Endodermal cell (in vitro differentiated cells): ENCODE data around the gene CSF1. TPM values are rescaled to one million over a fixed set of nuclear protein-coding genes. Genes with fewer than 3 reads are reported as not detected.

Experiments
- DNase-seq: peaks from one replicate; pipeline ENCODE4 v3.0.0-alpha.2; 2017
- H3K27ac ChIP-seq: 2 replicates; pipeline ENCODE4 v1.5.1; 2013; ENCODE audit warnings: mild to moderate bottlenecking, low read depth, low read length, moderate library complexity
- H3K27me3 ChIP-seq: 2 replicates; pipeline ENCODE4 v1.6.1; 2013; ENCODE audit warnings: mild to moderate bottlenecking, low read length, moderate library complexity; ENCODE audit not compliant: insufficient read depth, control insufficient read depth, poor library complexity, severe bottlenecking
- H3K36me3 ChIP-seq: 2 replicates; pipeline ENCODE4 v1.7.0; 2013; ENCODE audit warnings: mild to moderate bottlenecking, low read length, moderate library complexity; ENCODE audit not compliant: control insufficient read depth, insufficient read depth
- H3K4me1 ChIP-seq: one replicate; pipeline ENCODE4 v1.7.0; 2013; ENCODE audit warnings: low read length; ENCODE audit not compliant: control insufficient read depth, insufficient read depth
- H3K4me3 ChIP-seq: 2 replicates; pipeline ENCODE4 v1.5.1; 2013; ENCODE audit warnings: mild to moderate bottlenecking, low read length, moderate library complexity
- H3K9ac ChIP-seq: 2 replicates; pipeline ENCODE4 v1.6.1; 2013; ENCODE audit warnings: mild to moderate bottlenecking, low read length, moderate library complexity; ENCODE audit not compliant: poor library complexity, severe bottlenecking; ENCODE audit errors: extremely low read depth
- H3K9me3 ChIP-seq: 2 replicates; pipeline ENCODE4 v1.6.1; 2013; ENCODE audit warnings: mild to moderate bottlenecking, low read length, moderate library complexity; ENCODE audit not compliant: control insufficient read depth
- H3K27ac Mint-ChIP-seq: 2 replicates; pipeline ENCODE4 v1.8.0; 2020; ENCODE audit warnings: mixed read lengths
- H3K27me3 Mint-ChIP-seq: 2 replicates; pipeline ENCODE4 v1.8.0; 2021; ENCODE audit warnings: mild to moderate bottlenecking, mixed read lengths; ENCODE audit not compliant: insufficient read depth
- H3K36me3 Mint-ChIP-seq: 2 replicates; pipeline ENCODE4 v1.8.0; 2020; ENCODE audit warnings: low read depth, mixed read lengths
- H3K4me1 Mint-ChIP-seq: 2 replicates; pipeline ENCODE4 v1.8.0; 2020; ENCODE audit warnings: mixed read lengths
- H3K4me3 Mint-ChIP-seq: 2 replicates; pipeline ENCODE4 v1.8.0; 2020; ENCODE audit warnings: mild to moderate bottlenecking, moderate library complexity, mixed read lengths
- H3K9me3 Mint-ChIP-seq: 2 replicates; pipeline ENCODE4 v1.8.0; 2020; ENCODE audit warnings: mild to moderate bottlenecking, mixed read lengths
- WGBS, 2 experiments: methylation state at CpG; one replicate each; pipeline versions ENCODE4 v1.1.5 to v1.1.7; 2013; ENCODE audit warnings: missing lambda C conversion rate in 2 of 2, mixed read lengths in 1 of 2; ENCODE audit not compliant: insufficient coverage in 1 of 2, insufficient read length in 1 of 2; 5-methylcytosine and 5-hydroxymethylcytosine counted together
- total RNA-seq, 2 donors: library from RNA; stranded (reverse); fragmentation: NEBNext Ultra II Directional in 1 of 2; extraction: Animal tissue kit (Norgen Biotek cat#: 25700) in 1 of 2; gene quantifications; 2 replicates in 1 of 2; 3 replicates in 1 of 2; pipeline ENCODE4 v1.2.1, GENCODE V29; 2021
- TF ChIP-seq, protein P1 (sequence below): fragments of 200-600 bp; sonication (generic); conservative IDR thresholded peaks from 2 replicates; pipeline ENCODE4 v1.5.0; 2021; ENCODE audit warnings: antibody characterized with exemption, mild to moderate bottlenecking

Gene CSF1
- total RNA-seq, 2 donors from 2014 or later = 1.0 to 2.1 TPM

GRCh38 chr1:109924316-109924715 lies 13.7 kb downstream of the CSF1 start:
- peaks cover 2% of the 10 kb centered on the region for H3K4me1 Mint-ChIP-seq
- Histone ChIP-seq H3K4me3 (no peak overlapping the region), H3K36me3 (no peaks in the 10 kb centered on the region), H3K9me3 (no peaks in the 10 kb centered on the region), H3K27ac (no peak overlapping the region), H3K4me1 (no peaks in the 10 kb centered on the region), H3K27me3 (no peaks in the 10 kb centered on the region), H3K9ac (no peak overlapping the region)
- TF ChIP-seq, protein P1, sequence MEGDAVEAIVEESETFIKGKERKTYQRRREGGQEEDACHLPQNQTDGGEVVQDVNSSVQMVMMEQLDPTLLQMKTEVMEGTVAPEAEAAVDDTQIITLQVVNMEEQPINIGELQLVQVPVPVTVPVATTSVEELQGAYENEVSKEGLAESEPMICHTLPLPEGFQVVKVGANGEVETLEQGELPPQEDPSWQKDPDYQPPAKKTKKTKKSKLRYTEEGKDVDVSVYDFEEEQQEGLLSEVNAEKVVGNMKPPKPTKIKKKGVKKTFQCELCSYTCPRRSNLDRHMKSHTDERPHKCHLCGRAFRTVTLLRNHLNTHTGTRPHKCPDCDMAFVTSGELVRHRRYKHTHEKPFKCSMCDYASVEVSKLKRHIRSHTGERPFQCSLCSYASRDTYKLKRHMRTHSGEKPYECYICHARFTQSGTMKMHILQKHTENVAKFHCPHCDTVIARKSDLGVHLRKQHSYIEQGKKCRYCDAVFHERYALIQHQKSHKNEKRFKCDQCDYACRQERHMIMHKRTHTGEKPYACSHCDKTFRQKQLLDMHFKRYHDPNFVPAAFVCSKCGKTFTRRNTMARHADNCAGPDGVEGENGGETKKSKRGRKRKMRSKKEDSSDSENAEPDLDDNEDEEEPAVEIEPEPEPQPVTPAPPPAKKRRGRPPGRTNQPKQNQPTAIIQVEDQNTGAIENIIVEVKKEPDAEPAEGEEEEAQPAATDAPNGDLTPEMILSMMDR = no peak
- 92 to 100% methylated on average over 4 to 5 of the region's 5 CpGs for WGBS, 2 experiments
- no peaks in the 10 kb centered on the region for H3K36me3 Mint-ChIP-seq
- H3K9me3 Mint-ChIP-seq = no peaks in the 10 kb centered on the region
- H3K27ac Mint-ChIP-seq = no peak overlapping the region
- no peaks in the 10 kb centered on the region for H3K27me3 Mint-ChIP-seq
- DNase-seq = no peak
- no peak overlapping the region for H3K4me3 Mint-ChIP-seq

- Mint-ChIP-seq H3K36me3 (no peaks in the 10 kb centered on the region), H3K4me1 (peaks cover 3% of the 10 kb centered on the region), H3K9me3 (no peaks in the 10 kb centered on the region), H3K27ac (no peak overlapping the region), H3K4me3 (no peak overlapping the region), H3K27me3 (no peaks in the 10 kb centered on the region)
- Histone ChIP-seq H3K9ac (no peak overlapping the region), H3K27me3 (no peaks in the 10 kb centered on the region), H3K27ac (no peak overlapping the region), H3K4me3 (no peak overlapping the region), H3K36me3 (no peaks in the 10 kb centered on the region), H3K4me1 (no peaks in the 10 kb centered on the region), H3K9me3 (no peaks in the 10 kb centered on the region)
- no peak for DNase-seq
- 89 to 92% methylated on average over 6 to 8 of the region's 8 CpGs for WGBS, 2 experiments
- TF ChIP-seq, protein P1 = no peak
Measured at GRCh38 chr1:109925159-109925990, 14.7 kb downstream of the CSF1 start.

DNA sequence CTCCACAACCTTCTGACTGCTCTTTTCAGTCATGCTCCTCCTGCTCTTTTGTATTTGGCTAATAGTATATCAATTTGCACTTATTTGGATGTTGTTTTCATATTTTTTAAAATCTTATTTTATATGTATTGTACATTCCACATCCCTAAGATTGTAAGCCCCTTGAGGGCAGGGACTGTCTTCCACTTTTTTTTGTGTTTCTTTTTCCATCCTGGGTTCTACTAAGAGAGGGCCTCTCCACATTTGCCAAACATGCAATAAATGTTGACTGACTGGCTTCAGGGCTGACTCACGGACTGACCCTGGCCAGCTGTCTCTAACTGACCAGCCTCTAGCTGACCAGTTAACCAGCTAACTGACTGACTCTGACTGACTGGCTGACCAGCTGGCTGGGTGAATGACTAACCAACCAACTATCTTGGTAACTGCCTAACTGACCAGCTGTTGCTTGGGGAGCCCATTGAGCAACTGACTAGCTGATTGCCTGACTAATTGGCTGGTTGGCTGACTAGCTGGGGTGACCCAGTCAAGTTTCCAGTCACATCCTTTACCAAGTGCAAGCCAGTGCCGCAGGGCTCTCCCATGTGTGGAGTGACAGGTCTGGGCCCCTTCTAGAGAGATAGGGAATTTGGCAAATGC lies 16.1 kb downstream of the CSF1 start:
- no peak overlapping the region for H3K27ac ChIP-seq
- peaks cover 15% of the 10 kb centered on the region for H3K4me1 Mint-ChIP-seq

More for the DNA sequence above, 16.1 kb downstream of the CSF1 start:
- Histone ChIP-seq H3K27me3 (no peaks in the 10 kb centered on the region), H3K4me1 (peaks cover 7% of the 10 kb centered on the region), H3K4me3 (no peak overlapping the region), H3K9me3 (no peaks in the 10 kb centered on the region), H3K9ac (no peak overlapping the region), H3K36me3 (no peaks in the 10 kb centered on the region)
- DNase-seq = peak; percentile 22
- Mint-ChIP-seq H3K9me3 (no peaks in the 10 kb centered on the region), H3K4me3 (no peak overlapping the region), H3K36me3 (no peaks in the 10 kb centered on the region), H3K27ac (no peak overlapping the region), H3K27me3 (no peaks in the 10 kb centered on the region)
- WGBS, 2 experiments = 97 to 100% methylated on average over 2 of the region's 2 CpGs
- TF ChIP-seq, protein P1 = no peak
